ENCODE measurements around the gene VKORC1. TPM values are rescaled to one million over a fixed set of nuclear protein-coding genes. Genes with fewer than 3 reads are reported as not detected.

Gene VKORC1
- total and polyA plus RNA-seq, 2 experiments from 2014 or later: 89.6 to 100 TPM

- TF ChIP-seq, protein P1, sequence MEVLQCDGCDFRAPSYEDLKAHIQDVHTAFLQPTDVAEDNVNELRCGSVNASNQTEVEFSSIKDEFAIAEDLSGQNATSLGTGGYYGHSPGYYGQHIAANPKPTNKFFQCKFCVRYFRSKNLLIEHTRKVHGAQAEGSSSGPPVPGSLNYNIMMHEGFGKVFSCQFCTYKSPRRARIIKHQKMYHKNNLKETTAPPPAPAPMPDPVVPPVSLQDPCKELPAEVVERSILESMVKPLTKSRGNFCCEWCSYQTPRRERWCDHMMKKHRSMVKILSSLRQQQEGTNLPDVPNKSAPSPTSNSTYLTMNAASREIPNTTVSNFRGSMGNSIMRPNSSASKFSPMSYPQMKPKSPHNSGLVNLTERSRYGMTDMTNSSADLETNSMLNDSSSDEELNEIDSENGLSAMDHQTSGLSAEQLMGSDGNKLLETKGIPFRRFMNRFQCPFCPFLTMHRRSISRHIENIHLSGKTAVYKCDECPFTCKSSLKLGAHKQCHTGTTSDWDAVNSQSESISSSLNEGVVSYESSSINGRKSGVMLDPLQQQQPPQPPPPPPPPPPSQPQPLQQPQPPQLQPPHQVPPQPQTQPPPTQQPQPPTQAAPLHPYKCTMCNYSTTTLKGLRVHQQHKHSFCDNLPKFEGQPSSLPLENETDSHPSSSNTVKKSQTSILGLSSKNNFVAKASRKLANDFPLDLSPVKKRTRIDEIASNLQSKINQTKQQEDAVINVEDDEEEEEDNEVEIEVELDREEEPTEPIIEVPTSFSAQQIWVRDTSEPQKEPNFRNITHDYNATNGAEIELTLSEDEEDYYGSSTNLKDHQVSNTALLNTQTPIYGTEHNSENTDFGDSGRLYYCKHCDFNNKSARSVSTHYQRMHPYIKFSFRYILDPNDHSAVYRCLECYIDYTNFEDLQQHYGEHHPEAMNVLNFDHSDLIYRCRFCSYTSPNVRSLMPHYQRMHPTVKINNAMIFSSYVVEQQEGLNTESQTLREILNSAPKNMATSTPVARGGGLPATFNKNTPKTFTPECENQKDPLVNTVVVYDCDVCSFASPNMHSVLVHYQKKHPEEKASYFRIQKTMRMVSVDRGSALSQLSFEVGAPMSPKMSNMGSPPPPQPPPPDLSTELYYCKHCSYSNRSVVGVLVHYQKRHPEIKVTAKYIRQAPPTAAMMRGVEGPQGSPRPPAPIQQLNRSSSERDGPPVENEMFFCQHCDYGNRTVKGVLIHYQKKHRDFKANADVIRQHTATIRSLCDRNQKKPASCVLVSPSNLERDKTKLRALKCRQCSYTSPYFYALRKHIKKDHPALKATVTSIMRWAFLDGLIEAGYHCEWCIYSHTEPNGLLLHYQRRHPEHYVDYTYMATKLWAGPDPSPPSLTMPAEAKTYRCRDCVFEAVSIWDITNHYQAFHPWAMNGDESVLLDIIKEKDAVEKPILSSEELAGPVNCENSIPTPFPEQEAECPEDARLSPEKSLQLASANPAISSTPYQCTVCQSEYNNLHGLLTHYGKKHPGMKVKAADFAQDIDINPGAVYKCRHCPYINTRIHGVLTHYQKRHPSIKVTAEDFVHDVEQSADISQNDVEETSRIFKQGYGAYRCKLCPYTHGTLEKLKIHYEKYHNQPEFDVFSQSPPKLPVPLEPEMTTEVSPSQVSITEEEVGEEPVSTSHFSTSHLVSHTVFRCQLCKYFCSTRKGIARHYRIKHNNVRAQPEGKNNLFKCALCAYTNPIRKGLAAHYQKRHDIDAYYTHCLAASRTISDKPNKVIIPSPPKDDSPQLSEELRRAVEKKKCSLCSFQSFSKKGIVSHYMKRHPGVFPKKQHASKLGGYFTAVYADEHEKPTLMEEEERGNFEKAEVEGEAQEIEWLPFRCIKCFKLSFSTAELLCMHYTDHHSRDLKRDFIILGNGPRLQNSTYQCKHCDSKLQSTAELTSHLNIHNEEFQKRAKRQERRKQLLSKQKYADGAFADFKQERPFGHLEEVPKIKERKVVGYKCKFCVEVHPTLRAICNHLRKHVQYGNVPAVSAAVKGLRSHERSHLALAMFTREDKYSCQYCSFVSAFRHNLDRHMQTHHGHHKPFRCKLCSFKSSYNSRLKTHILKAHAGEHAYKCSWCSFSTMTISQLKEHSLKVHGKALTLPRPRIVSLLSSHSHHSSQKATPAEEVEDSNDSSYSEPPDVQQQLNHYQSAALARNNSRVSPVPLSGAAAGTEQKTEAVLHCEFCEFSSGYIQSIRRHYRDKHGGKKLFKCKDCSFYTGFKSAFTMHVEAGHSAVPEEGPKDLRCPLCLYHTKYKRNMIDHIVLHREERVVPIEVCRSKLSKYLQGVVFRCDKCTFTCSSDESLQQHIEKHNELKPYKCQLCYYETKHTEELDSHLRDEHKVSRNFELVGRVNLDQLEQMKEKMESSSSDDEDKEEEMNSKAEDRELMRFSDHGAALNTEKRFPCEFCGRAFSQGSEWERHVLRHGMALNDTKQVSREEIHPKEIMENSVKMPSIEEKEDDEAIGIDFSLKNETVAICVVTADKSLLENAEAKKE (CRISPR knock-in tag; IDR thresholded peaks at IDR 0.05): no peak
- TF ChIP-seq EZH2phosphoT487 (IDR thresholded peaks at IDR 0.05; ENCODE audit: unreplicated experiment): no peak
- TF ChIP-seq CREB1 (CRISPR knock-in tag; IDR thresholded peaks at IDR 0.05; ENCODE audit: low read depth): no peak
- TF ChIP-seq, protein P2, sequence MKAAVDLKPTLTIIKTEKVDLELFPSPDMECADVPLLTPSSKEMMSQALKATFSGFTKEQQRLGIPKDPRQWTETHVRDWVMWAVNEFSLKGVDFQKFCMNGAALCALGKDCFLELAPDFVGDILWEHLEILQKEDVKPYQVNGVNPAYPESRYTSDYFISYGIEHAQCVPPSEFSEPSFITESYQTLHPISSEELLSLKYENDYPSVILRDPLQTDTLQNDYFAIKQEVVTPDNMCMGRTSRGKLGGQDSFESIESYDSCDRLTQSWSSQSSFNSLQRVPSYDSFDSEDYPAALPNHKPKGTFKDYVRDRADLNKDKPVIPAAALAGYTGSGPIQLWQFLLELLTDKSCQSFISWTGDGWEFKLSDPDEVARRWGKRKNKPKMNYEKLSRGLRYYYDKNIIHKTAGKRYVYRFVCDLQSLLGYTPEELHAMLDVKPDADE (IDR thresholded peaks at IDR 0.05): no peak
- TF ChIP-seq ZNF114 (CRISPR knock-in tag; IDR thresholded peaks at IDR 0.05): no peak
- TF ChIP-seq POLR2AphosphoS5 (IDR thresholded peaks at IDR 0.05; ENCODE audit: low read depth): no peak
Measured at GRCh38 chr16:31082368-31083045, 12.1 kb downstream of the VKORC1 start (continued).

Data from GM23338 (cell line).